ENCODE results near the gene GAL3ST2.
"Not testable (repeated sequence)": the region's sequence is repeated elsewhere in the genome, so short reads cannot be mapped to it uniquely, and the experiment has no call there.

The GAL3ST2 gene

DNA sequence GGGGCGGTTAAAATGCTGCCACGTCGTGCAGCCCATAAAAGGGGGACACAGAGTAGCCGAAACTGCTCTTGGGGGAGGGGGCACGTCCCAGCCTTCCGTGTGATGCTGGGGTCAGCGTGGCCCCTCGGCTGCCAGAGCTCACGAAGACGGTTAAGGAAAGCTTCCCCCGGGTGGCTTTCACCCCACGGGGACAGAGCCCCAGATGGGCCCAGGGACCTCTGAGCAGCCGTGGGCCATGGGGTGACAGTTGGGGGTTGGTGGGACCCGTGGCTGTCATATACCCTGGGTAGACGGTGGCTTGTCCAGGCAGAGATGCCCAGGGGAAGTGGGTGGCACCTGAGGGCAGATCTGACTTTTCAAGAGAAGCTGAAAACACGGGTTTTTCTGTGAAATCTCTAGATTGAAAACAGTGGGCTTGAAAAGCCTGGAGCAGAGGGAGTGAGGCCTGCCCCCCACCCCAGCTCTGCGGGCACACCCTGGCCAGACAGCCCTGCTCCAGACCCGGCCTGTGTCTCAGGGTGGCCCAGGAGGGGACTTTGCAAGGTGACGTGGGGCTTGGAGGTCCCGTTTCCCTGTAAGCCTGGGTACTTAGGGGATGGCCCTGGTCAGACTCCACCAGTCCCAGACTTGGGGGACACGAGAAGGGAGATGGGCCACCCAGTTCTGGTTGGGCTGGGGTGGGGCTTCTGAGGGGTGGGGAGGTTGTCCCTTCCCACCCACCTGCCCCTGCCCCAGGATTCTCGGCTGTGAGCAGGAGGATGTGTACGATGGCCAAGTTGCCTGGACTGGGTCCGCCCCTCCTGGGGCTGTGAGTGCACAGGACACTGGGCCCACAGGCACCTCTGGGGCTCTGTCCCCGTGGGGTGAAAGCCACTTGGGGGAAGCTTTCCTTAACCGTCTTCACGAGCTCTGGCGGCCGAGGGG is 33.0 kb downstream of the GAL3ST2 start:
- no peak for DNase-seq (ENCODE audit: low read depth)

DNA sequence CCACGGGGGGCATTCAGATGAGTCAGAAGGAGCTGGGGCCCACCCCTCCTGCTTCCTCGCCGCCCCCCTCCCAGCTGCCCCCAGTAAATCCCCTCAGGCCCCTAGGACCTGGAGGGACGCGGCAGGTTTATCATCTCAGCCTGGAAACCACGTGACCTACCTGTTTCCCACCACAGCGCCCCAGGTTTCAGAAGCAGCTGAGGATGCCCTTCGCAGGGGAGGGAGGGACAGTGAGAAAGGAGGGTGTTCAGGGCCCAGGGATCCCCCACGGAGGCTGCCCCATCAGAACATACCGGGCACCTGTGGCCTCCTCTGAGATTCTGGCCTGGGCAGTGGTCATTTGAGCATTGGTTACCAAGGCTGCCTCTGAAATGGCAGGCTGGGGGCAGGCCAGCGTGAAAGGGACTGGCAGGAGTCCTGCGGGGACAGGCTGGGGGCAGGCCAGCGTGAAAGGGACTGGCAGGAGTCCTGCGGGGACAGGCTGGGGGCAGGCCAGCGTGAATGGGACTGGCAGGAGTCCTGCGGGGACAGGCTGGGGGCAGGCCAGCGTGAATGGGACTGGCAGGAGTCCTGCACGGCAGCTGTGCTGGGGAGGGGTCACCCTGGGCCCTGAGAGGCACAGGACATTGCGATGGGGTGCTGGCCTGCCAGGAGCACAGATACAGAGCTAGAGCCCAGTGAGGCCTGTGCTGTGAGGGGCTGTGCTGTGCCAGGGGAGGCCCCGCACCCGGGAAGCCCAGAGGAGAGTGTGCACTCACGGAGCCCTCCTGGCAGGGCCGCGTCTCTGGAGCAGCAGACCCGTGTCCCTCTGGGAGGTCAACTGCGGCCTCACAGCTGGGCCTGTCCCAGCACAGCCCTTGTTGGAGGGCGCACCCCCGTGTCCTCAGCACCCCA is 33.9 kb downstream of the GAL3ST2 start:
- DNase-seq (ENCODE audit: low read depth): no peak

DNA sequence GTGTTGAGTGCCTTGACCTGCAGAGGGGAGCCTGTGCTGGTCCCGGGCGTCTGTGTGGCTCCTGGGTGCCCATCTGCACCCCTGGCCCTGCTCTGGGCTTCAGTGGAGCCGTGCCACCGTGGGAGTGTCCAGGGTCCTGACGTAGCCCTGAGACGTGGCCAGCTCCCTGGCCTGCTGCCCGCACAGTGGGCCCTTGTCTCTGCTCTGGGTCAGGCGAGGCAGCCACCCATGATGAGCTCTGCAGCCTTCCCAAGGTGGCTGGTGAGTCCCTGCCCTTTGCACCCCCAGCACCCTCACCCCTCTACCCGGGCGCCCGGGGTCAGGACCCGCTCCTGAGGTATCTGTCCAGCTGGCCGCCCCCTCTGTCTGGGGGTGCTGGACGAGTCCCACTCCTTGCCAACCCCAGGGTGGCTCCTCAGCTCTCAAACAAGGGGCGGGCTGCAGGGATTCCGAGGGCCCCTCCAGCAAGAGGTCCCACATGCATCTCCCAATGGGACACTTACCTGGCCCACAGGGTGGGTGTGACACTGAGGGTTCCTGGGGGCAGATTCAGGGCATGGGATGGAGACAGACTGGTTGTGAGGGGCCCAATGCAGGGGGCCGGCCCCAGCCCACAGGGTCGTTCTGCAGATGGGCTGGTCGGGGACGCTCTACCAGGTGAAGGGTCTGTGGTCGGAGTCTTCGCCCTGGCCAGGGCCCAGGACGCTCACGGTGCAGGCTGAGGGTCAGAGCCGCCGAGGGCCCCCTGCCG is 34.8 kb downstream of the GAL3ST2 start:
- no peak for DNase-seq (ENCODE audit: low read depth)

DNA sequence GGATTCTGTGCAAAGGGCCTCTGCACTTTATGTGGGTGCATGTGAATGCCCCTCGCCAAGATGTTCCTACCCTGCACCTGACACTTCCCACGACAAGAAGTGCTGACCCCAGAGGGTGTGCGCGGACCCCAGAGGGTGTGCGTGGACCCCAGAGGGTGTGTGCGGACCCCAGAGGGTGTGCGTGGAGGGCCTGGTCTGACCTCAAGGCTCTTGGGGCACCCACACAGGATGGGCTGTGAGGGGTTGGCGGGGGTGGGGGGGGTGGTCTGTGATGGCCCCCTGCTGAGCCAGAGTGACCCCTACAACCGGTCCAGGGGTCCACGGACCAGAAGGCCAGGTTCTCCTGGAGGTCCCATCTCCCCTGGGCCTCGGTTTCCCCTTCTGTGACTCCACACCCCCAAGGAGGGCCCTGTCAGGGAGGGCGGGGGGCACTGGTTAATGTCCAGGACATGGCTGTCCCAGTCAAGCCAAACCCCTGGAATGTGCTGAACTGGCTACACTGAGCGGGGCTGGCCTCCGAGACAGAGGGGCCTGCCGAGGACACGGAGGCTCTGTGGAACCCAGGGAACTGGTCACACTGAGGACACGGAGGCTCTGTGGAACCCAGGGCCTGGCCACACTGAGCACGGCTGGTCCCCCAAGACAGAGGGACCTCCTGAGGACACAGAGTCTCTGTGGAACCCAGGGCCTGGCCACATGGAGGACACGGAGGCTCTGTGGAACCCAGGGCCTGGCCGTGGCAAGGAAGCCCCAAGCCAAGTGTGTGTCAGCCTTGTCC is 35.5 kb downstream of the GAL3ST2 start:
- no peak for DNase-seq (ENCODE audit: low read depth)

DNA sequence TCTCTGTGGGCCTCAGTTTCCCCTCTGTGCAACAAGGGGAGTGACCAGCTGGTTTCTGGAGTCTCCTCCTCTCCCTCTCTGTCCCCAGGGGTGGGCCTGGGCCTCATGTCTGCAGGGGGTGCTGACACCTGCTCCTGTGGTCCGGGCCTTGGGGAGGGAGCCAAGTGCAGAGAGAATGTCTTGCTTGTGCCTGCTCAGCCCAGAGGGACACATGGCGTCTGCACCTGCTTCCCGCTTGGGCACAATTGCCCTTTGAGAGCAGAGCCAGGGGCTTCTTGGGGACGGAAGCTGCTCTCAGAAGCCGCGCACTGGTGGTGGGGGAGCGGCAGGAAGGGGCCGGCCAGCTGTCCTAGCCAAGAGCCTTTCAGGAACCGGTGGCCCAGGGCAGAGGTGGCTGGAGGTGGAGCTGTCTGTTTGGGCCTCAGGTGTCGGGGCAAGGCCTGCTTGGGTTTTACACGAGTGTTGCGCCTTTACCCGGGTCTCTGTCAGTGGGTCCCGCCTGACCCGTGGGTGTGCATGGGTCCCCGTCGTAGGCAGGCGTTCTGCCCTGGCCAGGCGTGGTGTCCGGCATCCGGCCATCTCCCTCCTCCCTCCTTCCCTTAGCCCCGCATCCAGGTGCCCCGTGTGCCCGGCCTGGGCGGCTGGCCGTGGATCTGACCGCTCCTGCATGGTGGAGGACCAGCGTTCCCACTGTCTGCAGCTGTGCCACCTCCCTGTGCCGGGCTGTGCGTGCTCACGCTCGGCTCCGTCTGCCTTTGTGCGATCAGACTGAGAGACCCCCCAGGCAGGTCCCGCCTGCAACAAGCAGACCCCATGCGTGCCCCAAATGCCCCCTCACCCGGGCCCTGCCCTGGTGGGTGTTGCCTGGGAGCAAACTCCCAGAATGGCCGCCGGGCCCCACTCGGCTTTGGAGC is 36.4 kb downstream of the GAL3ST2 start:
- DNase-seq (ENCODE audit: low read depth): no peak

DNA sequence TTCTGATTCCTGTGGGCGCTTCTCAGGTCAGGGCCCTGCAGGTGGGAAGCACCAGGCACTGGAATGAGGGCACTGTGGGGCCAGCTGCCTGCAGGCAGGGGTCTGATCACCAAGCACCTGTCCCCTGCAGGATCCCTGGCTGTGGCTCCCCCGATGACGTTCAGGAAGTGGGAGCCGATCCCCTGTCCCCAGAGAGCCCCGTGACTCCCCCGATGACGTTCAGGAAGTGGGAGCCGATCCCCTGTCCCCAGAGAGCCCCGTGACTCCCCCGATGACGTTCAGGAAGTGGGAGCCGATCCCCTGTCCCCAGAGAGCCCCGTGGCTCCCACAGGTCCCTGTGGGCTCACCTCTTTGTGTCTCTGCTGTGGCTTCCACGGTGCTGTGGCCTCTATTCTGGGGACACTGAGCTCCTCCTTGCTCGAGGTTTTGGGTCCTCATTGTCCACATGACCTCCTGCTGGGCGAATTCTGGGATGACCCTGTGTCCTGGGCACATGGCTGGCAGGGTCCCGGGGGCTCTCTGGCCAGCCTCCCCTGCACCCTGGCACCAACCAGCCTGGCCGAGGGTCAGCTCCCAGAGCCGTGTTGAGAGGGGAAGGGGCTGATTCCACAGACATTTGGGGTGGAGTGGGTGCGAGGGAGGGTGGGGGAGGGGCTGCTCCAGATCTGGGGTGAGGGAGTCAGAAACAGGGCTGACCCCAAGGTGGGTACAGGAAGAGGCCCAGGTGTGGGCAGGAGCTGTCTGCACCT is 37.2 kb downstream of the GAL3ST2 start:
- no peak for DNase-seq (ENCODE audit: low read depth)

DNA sequence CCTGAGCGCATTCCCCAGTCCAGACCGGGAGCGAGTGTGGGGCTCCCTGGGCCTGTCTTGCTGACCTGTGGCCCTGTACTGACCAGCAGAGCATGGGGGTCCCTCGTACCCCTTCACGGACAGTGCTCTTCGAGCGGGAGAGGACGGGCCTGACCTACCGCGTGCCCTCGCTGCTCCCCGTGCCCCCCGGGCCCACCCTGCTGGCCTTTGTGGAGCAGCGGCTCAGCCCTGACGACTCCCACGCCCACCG is 37.7 kb downstream of the GAL3ST2 start:
- no peak for DNase-seq (ENCODE audit: low read depth)

DNA sequence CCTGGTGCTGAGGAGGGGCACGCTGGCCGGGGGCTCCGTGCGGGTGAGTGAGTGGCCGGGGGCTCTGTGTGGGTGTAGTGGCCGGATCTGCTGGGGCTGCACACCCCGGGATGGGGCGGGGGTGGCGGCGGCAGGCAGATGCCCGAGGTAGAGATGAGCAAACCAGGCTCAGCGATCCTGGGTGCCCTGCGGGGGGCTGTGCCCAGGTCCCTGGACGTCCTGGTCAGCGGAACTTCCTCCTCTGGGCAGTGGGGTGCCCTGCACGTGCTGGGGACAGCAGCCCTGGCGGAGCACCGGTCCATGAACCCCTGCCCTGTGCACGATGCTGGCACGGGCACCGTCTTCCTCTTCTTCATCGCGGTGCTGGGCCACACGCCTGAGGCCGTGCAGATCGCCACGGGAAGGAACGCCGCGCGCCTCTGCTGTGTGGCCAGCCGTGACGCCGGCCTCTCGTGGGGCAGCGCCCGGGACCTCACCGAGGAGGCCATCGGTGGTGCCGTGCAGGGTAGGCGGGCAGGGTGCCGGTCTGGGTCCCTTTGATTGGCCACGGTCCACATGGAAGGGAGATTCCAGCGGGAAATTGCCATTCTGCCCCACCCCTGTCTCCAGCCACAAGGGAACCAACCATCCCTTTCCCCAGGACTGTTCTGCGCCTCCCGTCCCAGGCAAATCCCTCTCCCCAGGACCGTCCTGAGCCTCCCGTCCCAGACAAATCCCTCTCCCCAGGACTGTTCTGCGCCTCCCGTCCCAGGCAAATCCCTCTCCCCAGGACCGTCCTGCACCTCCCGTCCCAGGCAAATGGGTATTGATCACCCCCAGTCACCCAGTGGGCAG is 38.2 kb downstream of the GAL3ST2 start:
- no peak for DNase-seq (ENCODE audit: low read depth)

DNA sequence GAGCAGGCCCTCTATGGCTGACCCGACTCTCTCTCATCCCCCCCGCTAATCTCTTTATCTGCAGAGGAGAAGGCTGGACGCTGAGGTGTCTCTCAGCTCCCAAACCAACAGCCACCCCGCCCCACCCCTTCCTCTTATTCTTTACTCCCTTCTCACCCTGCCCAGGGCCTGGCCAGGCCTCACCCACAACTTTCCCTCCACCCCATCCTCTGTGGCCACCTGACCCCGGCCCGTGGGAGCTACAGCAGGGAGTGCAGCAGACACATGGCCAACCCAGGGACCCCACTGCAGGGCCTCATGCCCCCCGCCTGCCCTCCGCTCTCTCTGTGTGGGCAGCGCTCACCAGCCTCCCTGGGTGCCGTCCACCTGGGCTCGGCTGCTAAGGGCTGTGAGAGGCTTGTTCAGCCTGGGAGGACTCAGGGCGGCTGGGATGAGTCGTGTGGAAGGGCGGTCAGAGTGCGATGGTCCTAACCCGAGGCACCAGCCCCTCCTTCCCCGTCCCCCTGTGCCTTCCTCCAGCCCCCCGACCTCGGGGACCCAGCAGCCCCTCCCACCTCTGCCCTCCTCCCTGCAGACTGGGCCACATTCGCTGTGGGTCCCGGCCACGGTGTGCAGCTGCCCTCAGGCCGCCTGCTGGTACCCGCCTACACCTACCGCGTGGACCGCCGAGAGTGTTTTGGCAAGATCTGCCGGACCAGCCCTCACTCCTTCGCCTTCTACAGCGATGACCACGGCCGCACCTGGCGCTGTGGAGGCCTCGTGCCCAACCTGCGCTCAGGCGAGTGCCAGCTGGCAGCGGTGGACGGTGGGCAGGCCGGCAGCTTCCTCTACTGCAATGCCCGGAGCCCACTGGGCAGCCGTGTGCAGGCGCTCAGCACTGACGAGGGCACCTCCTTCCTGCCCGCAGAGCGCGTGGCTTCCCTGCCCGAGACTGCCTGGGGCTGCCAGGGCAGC is 39.1 kb downstream of the GAL3ST2 start:
- no peak for DNase-seq (ENCODE audit: low read depth)

DNA sequence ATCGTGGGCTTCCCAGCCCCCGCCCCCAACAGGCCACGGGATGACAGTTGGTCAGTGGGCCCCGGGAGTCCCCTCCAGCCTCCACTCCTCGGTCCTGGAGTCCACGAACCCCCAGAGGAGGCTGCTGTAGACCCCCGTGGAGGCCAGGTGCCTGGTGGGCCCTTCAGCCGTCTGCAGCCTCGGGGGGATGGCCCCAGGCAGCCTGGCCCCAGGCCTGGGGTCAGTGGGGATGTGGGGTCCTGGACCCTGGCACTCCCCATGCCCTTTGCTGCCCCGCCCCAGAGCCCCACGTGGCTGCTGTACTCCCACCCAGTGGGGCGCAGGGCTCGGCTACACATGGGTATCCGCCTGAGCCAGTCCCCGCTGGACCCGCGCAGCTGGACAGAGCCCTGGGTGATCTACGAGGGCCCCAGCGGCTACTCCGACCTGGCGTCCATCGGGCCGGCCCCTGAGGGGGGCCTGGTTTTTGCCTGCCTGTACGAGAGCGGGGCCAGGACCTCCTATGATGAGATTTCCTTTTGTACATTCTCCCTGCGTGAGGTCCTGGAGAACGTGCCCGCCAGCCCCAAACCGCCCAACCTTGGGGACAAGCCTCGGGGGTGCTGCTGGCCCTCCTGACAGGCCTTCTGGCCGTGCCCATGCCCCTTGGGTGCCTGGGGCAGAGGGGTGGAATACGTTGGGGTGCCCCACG is 40.0 kb downstream of the GAL3ST2 start:
- DNase-seq (ENCODE audit: low read depth): no peak

DNA sequence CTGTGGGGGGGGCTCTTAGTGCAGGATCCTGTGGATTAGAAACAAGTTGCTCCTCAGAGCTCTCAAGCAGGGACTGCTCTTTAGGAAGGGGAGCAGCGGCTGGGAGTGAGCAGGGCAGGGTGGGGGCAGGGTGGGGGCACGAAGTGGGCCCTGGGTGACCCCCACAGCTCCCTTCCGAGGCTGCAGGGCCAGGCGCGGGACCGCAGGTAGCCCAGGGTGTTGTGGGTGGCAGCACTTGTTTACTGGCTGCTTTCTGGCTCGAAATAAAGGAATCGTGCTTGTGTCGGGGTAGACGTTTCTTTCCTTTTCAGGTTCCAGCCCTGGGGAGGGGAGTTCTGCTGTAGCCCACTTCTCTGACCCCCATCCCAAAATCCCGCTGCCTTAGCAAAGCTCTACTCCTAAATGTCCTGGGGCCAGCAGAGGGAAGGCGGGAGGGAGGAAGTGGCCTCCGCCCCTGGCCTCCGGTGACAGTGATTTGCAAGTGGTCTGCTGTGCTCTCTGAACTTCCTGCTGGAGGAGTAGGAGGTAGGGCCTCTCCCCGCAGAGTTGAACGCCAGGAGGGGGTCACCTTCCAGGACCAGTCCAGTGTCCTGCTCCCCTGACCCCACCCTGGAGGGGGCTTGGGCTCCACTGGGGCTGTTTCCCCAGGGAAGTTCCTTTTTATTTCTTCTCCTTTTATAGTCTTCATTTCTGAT is 40.7 kb downstream of the GAL3ST2 start:
- no peak for DNase-seq (ENCODE audit: low read depth)

DNA sequence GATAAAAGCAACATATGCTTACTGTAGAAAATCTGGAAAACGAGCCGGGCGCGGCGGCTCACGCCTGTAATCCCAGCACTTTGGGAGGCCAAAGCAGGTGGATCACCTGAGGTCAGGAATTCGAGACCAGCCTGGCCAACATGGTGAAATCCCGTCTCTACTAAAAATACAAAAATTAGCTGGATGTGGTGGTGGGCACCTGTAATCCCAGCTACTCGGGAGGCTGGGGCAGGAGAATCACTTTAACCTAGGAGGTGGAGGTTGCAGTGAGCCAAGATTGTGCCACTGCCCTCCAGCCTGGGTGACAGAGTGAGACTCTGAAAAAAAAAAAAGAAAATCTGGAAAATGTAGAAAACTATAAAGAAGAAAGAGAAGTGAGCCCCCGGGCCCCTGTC is 41.2 kb downstream of the GAL3ST2 start:
- DNase-seq (ENCODE audit: low read depth): not testable (repeated sequence)

DNA sequence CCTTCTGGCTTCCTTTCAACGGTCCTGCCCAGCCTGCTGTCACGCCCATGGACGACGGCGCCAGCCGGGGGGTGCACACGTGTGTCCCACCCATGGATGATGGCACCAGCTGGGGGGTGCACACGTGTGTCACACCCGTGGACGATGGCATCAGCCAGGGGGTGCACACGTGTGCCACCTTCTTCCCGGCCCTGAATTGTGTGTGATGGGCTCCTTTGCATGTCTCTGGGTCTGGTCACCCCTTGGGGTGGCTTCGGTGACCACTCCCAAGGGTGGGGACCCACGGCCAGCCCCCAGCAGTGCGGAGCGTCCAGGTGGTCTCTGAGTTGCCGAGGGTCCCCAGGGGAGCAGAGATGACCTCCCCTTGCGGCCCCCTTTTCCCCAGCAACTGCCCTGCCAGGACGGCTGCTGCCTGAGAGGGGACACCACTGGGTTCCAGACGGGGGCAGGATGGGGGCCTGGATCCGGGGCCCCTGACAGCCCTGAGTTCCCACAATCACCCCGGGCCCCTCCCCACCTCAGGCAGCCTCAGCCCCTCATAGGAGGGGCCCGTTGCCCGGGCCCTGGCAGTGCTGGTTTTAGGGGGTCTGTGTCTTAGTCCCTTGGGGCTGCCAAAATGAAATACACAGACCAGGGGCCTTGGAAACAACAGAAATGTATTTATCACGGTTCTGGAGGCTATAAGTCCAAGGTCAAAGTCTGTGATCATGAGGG is 41.8 kb downstream of the GAL3ST2 start:
- no peak for DNase-seq (ENCODE audit: low read depth)

DNA sequence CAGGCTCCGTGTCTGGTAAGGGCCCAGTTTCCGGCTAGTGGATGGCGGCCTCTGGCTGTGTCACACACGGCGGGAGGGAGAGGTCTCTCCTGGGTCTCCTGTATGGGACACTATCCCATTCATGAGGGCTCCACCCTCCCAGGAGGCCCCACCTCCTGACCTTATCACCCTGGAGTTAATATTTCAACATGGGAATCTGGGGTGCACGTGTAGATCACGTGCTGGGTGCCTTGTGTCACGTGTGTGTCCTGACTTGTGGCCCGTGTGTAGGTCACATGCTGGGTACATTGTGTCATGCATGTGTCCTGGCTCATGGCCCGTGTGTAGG is 42.3 kb downstream of the GAL3ST2 start:
- no peak for DNase-seq (ENCODE audit: low read depth)

DNA sequence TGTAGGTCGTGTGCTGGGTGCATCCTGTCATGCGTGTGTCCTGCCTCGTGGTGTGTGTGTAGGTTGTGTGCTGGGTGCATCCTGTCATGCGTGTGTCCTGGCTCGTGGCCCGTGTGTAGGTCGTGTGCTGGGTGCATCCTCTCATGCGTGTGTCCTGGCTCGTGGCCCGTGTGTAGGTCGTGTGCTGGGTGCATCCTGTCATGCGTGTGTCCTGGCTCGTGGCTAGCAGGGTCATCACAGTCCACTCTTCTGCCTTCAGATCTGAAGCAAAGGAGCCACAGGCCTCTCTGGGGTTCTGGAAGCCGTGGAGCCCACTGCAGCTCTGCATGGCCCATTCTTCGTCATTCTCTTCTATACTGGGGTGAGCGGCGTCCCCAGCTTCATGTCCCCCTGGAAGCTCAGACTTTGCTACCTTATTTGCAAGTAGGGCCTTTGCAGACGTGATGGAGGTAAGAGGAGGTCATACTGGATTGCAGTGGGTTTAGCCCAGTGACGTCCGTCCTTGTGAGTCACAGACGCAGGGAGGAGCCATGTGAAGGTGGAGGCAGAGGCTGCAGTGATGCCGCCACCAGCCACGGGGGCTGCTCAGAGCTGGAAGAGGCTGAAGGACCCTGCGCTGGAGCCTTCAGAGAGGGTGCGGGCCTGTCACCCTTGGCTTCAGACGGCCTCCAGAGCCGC is 43.5 kb downstream of the GAL3ST2 start:
- DNase-seq (ENCODE audit: low read depth): not testable (repeated sequence)
